Measurements from ENCODE around the gene CTIF. TPM values are rescaled to one million over a fixed set of nuclear protein-coding genes. Genes with fewer than 3 reads are reported as not detected.

The CTIF gene
- polyA plus RNA-seq, 1 donor from 2014 or later, result 50.2 TPM

DNA sequence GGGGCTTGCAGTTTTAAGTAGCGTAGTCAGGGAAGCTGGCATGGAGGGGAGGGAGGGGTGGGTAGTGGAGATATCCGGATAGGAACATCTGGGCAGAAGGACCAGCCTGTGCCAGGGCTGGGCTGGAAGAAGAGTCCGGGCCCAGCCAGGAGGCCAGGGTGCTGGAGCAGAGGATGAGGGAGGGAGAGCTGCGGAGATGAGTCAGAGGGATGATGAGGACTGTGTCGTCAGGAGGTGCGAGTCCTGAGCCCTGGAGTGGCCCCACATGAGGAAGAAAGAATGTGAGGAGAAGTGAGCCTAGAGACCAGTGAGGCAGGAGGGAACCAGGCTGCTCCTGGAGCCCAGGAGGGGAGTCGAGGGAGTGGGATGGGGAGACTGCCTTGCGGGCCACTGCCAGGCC, 82.4 kb downstream of the CTIF start:
- Histone ChIP-seq H2AFZ (ENCODE audit: low read depth, low read length) (no peak overlapping the region), H3K4me2 (ENCODE audit: low read length) (no peak overlapping the region), H3F3A (ENCODE audit: insufficient read depth, low read length, poor library complexity, severe bottlenecking) (no peaks in the 10 kb centered on the region), H3K9ac (ENCODE audit: low read length) (no peak overlapping the region), H3K9me2 (ENCODE audit: insufficient read depth, low read length) (no peaks in the 10 kb centered on the region), H4K20me1 (ENCODE audit: insufficient read depth) (no peaks in the 10 kb centered on the region), H3K27ac (ENCODE audit: low read length) (no peak overlapping the region), H3K79me2 (replicated peaks; ENCODE audit: insufficient read depth, low read length) (no peaks in the 10 kb centered on the region), H3K4me3 (ENCODE audit: low read length) (no peak overlapping the region), H3K9me3 (ENCODE audit: low read length) (no peaks in the 10 kb centered on the region), H3K27me3 (ENCODE audit: insufficient read depth, low read depth, low read length) (no peaks in the 10 kb centered on the region), H3K36me3 (ENCODE audit: insufficient read depth, low read length) (no peaks in the 10 kb centered on the region)
- TF ChIP-seq SMC3 (conservative IDR thresholded peaks at IDR 0.05; ENCODE audit: poor library complexity) (no peak), EP300 (conservative IDR thresholded peaks at IDR 0.05; ENCODE audit: poor library complexity, severe bottlenecking) (no peak), MXI1 (conservative IDR thresholded peaks at IDR 0.05; ENCODE audit: poor library complexity, severe bottlenecking) (no peak), TAF1 (IDR thresholded peaks at IDR 0.05; ENCODE audit: low read depth) (no peak), EZH2 (IDR thresholded peaks at IDR 0.05; ENCODE audit: borderline replicate concordance, insufficient read depth, low read length, poor library complexity, severe bottlenecking) (no peak)
- TF ChIP-seq, protein P1, sequence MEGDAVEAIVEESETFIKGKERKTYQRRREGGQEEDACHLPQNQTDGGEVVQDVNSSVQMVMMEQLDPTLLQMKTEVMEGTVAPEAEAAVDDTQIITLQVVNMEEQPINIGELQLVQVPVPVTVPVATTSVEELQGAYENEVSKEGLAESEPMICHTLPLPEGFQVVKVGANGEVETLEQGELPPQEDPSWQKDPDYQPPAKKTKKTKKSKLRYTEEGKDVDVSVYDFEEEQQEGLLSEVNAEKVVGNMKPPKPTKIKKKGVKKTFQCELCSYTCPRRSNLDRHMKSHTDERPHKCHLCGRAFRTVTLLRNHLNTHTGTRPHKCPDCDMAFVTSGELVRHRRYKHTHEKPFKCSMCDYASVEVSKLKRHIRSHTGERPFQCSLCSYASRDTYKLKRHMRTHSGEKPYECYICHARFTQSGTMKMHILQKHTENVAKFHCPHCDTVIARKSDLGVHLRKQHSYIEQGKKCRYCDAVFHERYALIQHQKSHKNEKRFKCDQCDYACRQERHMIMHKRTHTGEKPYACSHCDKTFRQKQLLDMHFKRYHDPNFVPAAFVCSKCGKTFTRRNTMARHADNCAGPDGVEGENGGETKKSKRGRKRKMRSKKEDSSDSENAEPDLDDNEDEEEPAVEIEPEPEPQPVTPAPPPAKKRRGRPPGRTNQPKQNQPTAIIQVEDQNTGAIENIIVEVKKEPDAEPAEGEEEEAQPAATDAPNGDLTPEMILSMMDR (IDR thresholded peaks at IDR 0.05; ENCODE audit: poor library complexity, severe bottlenecking), result no peak
- TF ChIP-seq, protein P2, sequence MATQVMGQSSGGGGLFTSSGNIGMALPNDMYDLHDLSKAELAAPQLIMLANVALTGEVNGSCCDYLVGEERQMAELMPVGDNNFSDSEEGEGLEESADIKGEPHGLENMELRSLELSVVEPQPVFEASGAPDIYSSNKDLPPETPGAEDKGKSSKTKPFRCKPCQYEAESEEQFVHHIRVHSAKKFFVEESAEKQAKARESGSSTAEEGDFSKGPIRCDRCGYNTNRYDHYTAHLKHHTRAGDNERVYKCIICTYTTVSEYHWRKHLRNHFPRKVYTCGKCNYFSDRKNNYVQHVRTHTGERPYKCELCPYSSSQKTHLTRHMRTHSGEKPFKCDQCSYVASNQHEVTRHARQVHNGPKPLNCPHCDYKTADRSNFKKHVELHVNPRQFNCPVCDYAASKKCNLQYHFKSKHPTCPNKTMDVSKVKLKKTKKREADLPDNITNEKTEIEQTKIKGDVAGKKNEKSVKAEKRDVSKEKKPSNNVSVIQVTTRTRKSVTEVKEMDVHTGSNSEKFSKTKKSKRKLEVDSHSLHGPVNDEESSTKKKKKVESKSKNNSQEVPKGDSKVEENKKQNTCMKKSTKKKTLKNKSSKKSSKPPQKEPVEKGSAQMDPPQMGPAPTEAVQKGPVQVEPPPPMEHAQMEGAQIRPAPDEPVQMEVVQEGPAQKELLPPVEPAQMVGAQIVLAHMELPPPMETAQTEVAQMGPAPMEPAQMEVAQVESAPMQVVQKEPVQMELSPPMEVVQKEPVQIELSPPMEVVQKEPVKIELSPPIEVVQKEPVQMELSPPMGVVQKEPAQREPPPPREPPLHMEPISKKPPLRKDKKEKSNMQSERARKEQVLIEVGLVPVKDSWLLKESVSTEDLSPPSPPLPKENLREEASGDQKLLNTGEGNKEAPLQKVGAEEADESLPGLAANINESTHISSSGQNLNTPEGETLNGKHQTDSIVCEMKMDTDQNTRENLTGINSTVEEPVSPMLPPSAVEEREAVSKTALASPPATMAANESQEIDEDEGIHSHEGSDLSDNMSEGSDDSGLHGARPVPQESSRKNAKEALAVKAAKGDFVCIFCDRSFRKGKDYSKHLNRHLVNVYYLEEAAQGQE (IDR thresholded peaks at IDR 0.05; ENCODE audit: borderline replicate concordance), result no peak

DNA sequence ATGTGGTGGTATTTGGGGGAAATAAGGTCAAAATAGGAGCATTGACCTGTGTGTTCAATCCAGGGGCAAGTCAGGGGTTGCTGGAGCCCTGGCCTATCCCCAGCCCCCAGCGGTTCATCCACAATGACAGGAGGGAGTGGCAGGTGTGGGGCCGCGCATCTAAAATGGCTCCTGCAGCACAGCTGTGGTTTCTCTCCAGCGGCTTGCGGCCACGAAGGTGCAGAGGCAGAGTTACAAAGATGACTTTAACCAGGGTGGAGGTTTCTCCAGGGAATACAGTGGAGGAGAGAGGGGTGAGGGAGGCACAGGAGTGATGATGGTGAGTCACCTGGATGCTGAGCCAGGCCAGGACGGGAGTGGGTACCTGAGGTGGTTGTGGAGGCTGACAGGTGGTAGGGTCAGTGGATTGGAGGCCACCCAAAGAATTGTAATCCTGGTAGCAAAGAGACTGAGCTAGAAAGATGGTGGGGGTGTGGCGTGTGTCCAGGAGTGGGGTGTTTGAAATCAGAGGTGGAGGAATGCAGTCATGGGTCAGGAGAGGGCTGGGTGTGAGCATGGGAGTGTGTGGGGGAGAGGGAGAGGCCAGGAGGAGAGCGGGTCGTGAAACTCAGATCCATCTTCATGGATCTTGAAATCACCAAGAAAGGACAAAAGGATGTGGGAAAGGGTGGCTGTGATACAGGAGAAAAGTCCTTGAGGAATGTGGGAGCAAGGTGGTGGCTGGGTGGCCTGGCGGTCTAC, 83.2 kb downstream of the CTIF start:
- H3K27me3 ChIP-seq (ENCODE audit: insufficient read depth, low read depth, low read length), result no peaks in the 10 kb centered on the region
- no peaks in the 10 kb centered on the region for H3K9me2 ChIP-seq (ENCODE audit: insufficient read depth, low read length)
- no peak overlapping the region for H3K9ac ChIP-seq (ENCODE audit: low read length)
- no peaks in the 10 kb centered on the region for H3K79me2 ChIP-seq (replicated peaks; ENCODE audit: insufficient read depth, low read length)
- H3K27ac ChIP-seq (ENCODE audit: low read length), result no peak overlapping the region
- H4K20me1 ChIP-seq (ENCODE audit: insufficient read depth), result no peaks in the 10 kb centered on the region
- H2AFZ ChIP-seq (ENCODE audit: low read depth, low read length), result no peak overlapping the region
- no peak overlapping the region for H3K4me2 ChIP-seq (ENCODE audit: low read length)
- no peak overlapping the region for H3K4me3 ChIP-seq (ENCODE audit: low read length)
- H3K9me3 ChIP-seq (ENCODE audit: low read length), result no peaks in the 10 kb centered on the region
- H3K36me3 ChIP-seq (ENCODE audit: insufficient read depth, low read length), result no peaks in the 10 kb centered on the region
- H3F3A ChIP-seq (ENCODE audit: insufficient read depth, low read length, poor library complexity, severe bottlenecking), result no peaks in the 10 kb centered on the region
- TF ChIP-seq RAD21 (conservative IDR thresholded peaks at IDR 0.05) (no peak), POLR2AphosphoS5 (IDR thresholded peaks at IDR 0.05) (no peak), EP300 (conservative IDR thresholded peaks at IDR 0.05; ENCODE audit: poor library complexity, severe bottlenecking) (no peak), MXI1 (conservative IDR thresholded peaks at IDR 0.05; ENCODE audit: poor library complexity, severe bottlenecking) (no peak), TAF1 (IDR thresholded peaks at IDR 0.05; ENCODE audit: low read depth) (no peak), SMC3 (conservative IDR thresholded peaks at IDR 0.05; ENCODE audit: poor library complexity) (no peak), EZH2 (IDR thresholded peaks at IDR 0.05; ENCODE audit: borderline replicate concordance, insufficient read depth, low read length, poor library complexity, severe bottlenecking) (no peak)
- TF ChIP-seq, protein P1 (IDR thresholded peaks at IDR 0.05; ENCODE audit: poor library complexity, severe bottlenecking), result no peak
- TF ChIP-seq, protein P2 (IDR thresholded peaks at IDR 0.05; ENCODE audit: borderline replicate concordance), result no peak

Measured in neural cell (in vitro differentiated cells).